HG03460 (cell line): ENCODE data around the gene TFF2.

Experiments
- ATAC-seq: cut with Tn5 transposase; IDR thresholded peaks from one replicate; pipeline ENCODE4 v1.9.1; 2021; ENCODE audit not compliant: unreplicated experiment

Gene TFF2

DNA sequence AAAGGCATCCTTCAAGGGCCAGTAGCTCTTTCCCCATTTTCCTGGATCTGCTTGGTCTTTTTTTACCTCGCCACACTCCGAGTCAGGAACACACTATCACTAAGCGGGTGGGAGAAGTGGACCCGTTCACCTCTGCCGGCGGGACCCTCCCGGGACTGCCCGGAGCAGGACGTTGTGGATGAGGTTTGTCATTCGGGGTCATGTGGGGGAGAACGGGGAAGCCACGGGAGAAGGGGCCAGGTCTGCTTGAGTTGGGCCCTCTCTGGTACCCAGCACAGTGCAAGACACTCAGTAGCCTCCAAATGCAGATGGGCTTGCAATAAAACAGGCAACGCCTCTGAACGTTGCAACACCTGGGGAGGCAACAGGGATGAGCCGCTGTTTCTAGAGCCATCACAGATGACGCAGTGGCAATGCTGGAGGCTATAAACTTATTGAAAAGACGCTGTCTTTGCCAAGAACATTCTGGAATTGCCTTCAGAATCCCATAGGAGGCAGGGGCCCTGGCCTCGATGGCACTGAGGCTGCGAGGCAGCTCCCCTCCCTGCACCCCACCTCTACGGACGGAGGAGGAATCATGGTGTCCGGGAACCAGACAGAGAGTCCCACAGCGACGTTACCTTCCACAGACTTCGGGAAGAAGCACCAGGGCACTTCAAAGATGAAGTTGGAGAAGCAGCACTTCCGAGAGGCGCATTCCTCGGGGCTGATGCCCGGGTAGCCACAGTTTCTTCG, 3.8 kb downstream of the TFF2 start:
- no peak for ATAC-seq

DNA sequence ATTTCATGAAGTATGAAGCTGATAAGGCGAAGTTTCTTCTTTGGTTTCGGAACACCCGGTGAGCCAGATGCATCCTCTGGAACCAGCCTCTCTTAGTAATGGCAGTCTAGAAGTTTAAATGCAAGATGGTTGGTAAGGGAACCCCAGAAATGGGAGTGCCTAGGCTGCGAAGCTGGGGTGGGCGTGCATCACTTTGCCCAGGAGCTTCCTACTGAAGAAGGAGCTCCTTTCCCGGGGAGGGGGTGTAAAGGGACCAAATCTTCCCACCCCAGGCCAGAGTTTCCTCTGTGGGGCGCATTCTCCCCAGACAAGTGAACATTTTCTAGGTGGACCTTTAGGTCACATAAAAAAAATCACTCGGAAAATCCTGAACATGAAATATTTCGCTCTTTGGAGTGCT, 4.4 kb downstream of the TFF2 start:
- ATAC-seq, result no peak

DNA sequence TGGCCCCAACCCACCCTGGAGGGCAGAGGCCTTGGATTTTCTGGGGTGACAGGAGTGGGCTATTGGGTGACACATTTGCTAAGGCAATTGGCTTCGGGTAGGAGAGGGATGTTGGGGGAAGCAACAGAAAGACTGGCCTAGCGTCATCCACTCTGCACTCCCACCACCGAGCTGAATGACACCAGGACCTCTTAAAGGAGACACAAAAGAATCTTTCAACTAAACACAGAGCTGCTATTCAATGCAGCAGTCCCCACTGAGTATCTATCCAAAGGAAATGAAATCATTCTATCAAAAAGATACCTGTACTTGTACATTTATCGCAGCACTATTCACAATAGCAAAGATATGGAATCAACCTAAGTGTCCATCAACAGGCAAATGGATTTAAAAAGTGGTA, 6.2 kb downstream of the TFF2 start:
- ATAC-seq, result no peak

DNA sequence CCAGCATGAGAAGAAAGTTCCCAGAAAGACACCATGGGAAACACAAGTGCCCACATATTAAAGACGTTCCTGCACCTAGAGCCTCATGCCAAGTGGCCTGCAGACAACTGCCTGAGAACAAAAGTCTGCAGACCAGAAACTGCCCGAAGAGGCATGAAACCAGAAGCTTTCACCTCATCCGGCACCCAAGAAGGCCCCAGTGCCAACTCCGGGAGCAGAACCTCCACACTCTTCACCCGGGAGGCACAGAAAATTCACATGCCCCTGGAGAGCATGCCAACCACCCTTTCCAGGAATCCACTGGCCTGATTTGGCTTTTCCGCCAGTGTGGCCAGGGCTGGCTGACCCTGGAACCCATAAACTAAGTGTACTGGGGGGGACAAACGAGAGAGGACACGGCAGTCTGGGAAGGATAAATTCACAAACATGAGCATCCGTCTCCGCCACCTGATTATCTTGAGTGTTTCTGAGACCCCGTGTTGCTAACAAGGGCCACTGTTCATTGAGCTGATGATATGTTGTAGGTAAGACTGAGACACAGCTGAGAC, 6.8 kb downstream of the TFF2 start:
- no peak for ATAC-seq

GRCh38 chr21:42343556-42343955, 7.2 kb downstream of the TFF2 start:
- ATAC-seq, result no peak

DNA sequence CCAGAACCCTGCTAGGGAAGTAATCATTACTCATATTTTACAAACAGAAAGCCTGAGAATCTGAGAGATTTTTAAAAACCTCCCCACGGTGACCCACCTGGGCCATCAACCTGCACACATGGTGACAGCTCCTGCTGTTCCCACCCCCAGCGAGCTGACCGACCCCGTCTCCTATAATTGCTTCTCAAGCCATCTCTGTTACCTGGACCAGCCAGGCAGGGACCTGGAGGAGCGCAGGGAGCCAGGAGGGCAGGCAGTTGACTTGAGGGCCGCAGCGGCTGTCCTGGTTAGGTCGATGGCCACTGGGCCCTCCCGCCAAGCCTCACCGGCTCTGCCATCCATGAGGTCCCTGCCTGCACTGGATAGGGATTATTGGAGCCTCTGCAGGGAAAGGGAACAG, 7.7 kb downstream of the TFF2 start:
- no peak for ATAC-seq

DNA sequence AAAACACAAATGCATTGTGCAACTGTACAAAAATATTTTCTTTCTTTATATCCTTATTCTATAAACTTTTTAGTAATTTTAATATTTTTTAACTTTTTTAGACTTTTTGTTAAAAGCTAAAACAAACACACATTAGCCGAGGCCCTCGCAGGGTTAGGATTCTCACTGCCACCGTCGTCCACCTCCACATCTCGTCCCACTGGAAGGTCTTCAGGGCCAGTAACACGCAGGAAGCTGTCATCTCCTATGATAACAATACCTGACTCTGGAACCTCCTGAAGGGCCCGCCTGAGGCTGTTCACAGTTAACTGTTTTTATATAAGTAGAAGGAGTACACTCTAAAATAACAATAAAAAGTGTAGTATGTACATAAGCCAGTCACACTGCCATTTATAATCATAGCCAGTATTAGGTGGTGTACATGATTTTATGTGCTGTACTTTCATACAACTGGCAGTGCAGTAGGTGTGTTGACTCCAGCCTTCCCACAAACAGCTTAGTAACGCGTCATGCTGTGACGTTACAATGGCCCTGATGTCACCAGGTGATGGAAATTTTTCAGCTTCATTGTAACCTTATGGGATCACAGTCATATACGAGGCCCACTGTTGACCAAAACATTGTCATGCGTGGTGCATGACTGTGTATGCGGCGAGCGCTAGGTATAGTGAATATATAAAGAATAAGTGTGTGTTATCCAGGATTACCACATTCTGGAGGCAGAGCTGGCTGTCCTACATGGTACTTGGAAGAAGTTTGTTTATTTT, 8.8 kb downstream of the TFF2 start:
- no peak for ATAC-seq

DNA sequence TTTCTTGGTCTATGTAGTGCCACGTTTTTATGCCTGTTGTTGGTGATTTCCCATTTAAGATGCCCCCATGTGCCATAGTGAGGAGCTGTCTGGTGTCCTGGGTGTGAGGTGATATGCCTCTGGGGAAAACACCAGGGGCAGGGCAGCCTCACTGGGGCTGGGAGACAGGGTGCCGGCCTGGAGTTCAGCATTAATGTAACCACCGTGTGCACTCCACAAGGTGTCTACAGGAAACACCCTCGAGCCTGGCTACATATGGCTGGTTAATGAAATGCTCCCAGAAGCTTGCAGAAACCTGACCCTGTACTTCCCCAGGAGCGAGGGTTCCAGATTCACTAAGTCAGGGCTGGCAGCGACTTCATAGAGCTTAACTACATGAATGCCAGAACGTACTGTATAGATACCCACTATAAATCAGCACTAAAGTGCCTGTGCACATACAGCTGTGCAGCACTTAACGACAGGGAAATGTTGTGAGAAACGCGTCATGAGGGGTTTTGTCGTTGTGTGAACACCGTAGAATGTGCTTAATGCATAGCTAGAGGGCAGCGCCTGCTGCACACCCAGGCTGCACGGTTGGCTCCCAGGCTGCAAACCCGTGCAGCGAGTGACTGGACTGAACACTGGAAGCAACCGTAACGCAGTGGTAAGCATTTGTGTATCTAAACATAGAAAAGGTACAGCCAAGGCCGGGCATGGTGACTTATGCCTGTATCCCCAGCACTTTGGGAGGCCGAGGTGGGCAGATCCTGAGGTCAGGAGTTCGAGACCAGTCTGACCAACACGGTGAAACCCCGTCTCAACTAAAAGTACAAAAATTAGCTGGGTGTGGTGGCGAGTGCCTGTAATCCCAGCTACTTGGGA, 10.4 kb downstream of the TFF2 start:
- no peak for ATAC-seq

DNA sequence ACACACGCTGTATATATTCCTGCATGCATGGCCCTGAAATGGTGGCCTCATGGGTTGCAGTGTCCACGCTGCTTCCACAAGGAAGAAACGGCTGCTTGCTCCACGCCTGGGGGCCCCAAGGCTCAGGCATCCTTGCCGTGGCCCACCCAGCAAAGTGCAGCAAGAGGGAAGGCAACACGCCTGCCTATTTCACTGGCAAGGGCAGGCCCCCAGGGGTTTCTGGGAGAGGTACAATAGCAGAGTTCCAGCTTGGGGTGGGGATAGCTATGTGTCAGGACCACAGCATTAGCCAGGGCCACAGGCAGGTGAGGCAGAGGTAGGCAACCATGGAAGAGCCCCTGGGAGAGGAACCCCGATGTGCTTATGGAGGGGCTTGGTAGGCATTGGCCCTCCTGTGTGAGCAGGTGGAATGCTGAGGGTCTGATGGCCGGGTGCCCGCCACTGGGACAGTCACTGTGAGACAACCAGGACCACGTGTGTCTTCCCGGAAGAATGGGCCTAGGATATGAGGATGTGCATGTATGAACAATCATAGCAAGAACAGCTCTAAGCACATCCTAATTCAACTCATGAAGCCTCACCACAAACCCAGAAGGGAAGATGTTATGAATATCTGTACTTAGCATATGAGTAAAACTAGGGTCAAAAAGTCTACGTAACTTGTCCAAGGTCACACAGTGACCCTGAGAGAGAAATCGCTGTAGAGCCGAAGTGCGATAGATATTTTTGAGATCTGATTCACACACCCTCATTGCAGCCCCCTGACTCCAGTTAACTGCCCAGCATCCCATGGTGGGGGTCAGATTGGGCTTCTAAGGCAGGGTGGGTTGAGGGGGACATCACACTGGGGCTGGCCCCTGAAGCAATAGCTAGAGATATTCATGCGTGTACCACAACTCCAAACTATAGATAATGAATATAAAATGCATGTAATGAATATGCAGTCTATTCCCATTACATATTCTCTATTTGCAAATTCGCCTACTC, 11.8 kb downstream of the TFF2 start:
- no peak for ATAC-seq

DNA sequence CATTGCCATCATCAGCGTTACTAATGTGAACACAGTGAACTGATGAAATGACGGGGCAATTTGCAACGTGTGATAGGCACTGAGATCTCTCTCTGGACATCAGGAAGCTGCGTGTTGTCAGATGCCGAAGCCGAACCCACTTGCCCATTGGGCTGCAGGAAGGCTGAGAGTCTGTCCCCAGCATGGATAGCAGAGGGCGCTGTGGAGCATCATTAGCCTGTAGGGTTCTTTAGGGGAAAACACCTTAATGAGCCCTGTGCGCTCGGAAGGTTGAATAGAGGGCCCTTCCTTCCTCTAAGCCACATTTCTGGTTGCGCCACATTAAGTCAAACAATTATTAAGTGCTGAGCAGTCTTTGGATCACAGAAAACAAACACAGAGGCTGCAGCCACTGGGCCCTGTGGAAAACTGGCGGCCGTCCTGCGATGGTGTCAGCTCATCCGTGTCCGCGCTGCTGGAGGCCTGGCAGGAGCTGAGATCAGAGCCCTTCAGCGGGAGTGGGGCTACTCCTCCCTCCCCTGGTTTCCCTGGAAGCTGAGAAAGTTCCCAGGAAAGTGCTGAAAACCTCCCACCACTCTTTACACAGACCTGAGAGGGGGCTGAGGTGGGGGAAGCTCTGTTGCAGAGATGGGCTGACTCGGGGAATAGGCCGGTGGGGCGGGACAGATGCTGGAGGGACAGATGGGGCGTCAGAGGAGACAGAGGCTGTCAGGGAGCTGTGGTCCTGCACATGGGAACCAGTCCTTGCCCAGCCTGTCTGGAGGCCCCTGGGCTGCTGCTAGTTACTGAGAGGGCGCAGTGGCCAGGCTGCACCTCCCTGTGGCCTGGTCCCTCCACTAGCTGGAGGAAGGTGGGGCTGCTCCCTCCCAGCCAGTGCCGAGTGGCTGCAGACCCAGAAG, 12.7 kb downstream of the TFF2 start:
- ATAC-seq, result no peak

GRCh38 chr21:42337276-42337675, 13.5 kb downstream of the TFF2 start:
- ATAC-seq, result no peak

DNA sequence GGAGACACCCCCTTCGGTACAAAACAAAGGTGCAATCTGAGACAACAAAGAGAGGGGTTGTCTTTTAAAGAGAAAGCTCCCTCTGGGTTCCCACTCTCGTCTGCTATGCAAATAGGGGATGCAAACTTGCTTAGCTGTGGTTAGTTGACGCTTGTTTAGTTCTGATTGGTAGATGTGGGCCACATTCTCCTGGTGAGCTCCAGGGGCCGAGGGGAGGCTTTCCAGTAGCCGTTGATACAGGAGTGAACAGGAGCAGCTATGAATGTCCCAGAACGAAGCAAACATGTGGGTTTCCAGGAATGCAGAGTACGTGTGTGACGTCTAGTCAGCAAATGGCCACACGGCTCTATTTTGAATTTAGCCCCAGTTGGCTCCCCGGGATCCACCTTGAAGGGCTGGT, 14.7 kb downstream of the TFF2 start:
- ATAC-seq, result no peak

DNA sequence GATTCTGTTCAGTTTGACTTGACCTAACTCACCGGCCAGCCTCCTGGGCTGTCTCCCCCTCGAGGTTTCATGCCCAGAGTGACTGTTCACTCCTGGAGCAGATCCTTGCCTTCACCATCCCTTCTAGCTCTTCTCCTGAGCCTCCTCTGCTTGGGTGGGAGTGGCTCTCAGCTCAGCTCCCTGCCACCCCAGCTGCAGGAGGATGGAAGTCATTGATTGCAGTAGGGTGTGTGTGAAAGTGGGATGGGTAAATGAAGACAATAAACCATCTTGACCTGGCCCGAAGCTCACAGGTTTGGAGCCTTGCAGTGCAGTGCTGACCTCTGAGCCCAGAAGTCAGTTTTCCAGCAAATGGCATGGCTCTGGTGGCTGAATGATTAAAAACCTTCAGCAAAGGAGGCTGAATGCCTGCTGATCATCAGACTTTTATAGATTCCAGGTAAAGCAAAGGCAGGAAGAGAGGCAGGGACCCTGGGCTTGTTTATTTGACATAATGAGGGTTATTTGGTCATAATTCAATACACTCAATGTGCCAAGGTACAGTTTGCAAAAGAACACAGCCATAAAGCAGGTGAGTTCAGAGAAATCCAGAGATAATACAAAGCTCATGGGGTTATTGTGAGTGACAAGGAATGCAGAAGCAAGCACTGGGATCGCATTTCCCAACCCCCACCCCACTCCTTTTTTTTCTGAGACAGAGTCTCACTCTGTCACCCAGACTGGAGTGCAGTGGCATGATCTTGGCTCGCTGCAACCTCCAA, 18.1 kb downstream of the TFF2 start:
- ATAC-seq, result no peak

- no peak for ATAC-seq
Observed at GRCh38 chr21:42331660-42332059, 19.1 kb downstream of the TFF2 start.

DNA sequence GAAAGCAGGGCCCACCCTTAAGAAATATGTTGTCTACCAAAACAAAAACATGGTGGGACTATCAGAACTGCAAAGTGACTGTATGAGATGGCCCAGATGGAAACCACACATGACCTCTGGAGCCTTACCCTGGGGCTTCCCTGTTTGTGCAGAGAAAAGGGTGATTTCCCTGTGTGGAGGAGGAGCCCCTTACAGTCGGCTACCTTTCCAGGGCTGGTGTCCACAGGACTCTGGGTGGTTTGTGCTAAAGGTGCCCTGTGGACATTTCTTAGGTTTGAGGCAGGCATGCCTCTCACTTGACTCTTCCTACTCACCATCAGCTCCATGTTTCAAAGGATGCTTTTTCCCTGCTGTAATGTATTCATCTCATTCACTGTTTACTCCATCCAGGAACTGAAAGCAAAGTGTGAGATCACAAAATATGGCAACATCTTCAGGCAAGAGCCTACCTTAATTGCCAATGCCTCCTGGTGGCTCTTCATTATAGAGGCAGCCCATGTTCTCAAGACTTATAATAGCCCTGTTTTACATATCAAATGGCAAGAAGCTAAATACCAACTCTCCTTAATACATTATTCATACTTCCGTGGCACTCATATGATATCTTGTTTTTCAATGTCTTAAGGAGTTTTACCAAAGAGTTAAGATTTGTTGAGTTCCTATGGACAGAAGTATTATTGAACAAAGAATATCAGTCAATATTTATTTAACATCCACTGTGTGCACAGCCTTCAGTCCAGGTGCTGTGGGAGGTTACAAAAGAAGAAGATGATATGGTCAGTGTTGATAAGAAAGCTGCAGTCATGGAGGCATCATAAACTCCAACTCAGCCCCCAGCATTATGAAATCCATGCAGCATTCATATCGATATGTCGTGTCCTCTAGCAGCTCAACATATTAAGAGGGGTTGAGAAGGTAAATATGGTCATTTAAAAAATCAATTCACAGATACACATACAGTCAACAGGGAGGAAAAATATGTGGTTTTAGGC, 20.1 kb downstream of the TFF2 start:
- no peak for ATAC-seq

DNA sequence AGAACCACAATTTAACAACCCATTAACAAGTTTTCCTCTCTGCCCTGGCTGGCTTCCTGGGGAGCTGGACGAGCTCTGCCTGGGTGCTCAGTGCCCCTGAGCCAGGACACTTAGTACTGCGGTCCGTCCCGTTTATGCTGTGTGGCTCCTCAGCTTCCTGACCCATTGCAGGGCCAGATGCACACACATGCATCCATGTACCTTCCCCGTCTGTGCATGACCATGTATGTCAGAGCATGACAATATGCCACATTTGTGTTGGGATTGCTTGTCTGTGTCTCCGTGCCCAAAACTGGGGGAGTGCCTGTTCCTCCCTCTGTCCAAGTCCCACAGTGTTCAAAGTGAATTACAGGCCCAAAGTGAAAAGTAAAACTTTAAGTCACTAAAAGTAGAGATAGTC, 25.9 kb downstream of the TFF2 start:
- no peak for ATAC-seq

GRCh38 chr21:42321845-42322244, 28.9 kb downstream of the TFF2 start:
- ATAC-seq, result no peak
